H1 (cell line): ENCODE data around the gene UPF2. TPM values are rescaled to one million over a fixed set of nuclear protein-coding genes. Genes with fewer than 3 reads are reported as not detected.

Experiments
- CTCF ChIA-PET: fragments of 300-600 bp; sonication (Branson Sonifier 250); formaldehyde crosslinking; loops from one replicate; lab custom pipeline; 2021; ENCODE audit not compliant: partially characterized antibody; lab: Charles Lee
- POLR2A ChIA-PET: fragments of 300-600 bp; sonication (Branson Sonifier 250); formaldehyde crosslinking; loops from one replicate; lab custom pipeline; 2021; ENCODE audit warnings: inconsistent platforms; ENCODE audit not compliant: partially characterized antibody; lab: Charles Lee
- DNase-seq, 2 experiments: peaks; one replicate each; pipeline versions ENCODE4 v3.0.0 to v3.0.0-alpha.2; 2010 to 2022; ENCODE audit warnings: low spot score in 2 of 2, low read depth in 1 of 2, mixed read lengths in 1 of 2
- FAIRE-seq: peaks from 2 replicates; lab custom pipeline; 2011; peaks lifted over from hg19 to GRCh38; lab: Jason Lieb, UNC
- H2AFZ ChIP-seq: 2 replicates; pipeline ENCODE4 v1.8.1; 2012; ENCODE audit warnings: low read length, inconsistent platforms
- H2AK5ac ChIP-seq: 2 replicates; pipeline ENCODE4 v1.6.1; 2013; ENCODE audit warnings: low read depth, low read length
- H2BK120ac ChIP-seq: replicated peaks from 2 replicates; pipeline ENCODE3; 2013; ENCODE audit warnings: low read depth, low read length, inconsistent platforms
- H2BK12ac ChIP-seq: 2 replicates; pipeline ENCODE4 v1.6.1; 2013; ENCODE audit warnings: low read depth, low read length
- H2BK15ac ChIP-seq: 2 replicates; pipeline ENCODE4 v1.6.1; 2013; ENCODE audit warnings: low read length
- H2BK20ac ChIP-seq: 2 replicates; pipeline ENCODE4 v1.6.1; 2013; ENCODE audit warnings: low read length
- H2BK5ac ChIP-seq: 2 replicates; pipeline ENCODE4 v1.6.1; 2013; ENCODE audit warnings: low read depth, low read length
- H3K14ac ChIP-seq: 2 replicates; pipeline ENCODE4 v1.6.1; 2013; ENCODE audit warnings: inconsistent platforms; ENCODE audit not compliant: insufficient read length
- H3K18ac ChIP-seq: 2 replicates; pipeline ENCODE4 v1.6.1; 2013; ENCODE audit warnings: low read length; ENCODE audit errors: extremely low read depth
- H3K23ac ChIP-seq: 2 replicates; pipeline ENCODE4 v1.6.1; 2013; ENCODE audit warnings: inconsistent platforms; ENCODE audit not compliant: insufficient read length
- H3K23me2 ChIP-seq: 2 replicates; pipeline ENCODE4 v1.6.1; 2013; ENCODE audit warnings: low read depth, low read length
- H3K27ac ChIP-seq: 2 replicates; pipeline ENCODE4 v1.6.1; 2011; ENCODE audit warnings: low read depth, low read length, inconsistent platforms
- H3K27me3 ChIP-seq, 4 experiments: replicated peaks in 1 of 4; 1 replicate in 1 of 4; 2 replicates in 3 of 4; pipeline versions ENCODE4 v1.6.1 to v1.8.1; 2011 to 2013; ENCODE audit warnings: low read length in 3 of 4, mild to moderate bottlenecking in 3 of 4, inconsistent platforms in 2 of 4, mixed read lengths in 2 of 4, moderate library complexity in 1 of 4; ENCODE audit not compliant: control insufficient read depth in 3 of 4, insufficient read depth in 3 of 4; ENCODE audit errors: extremely low read depth in 1 of 4
- H3K36me3 ChIP-seq, 4 experiments: 2 replicates each; pipeline versions ENCODE4 v1.6.1 to v1.8.1; 2011 to 2013; ENCODE audit warnings: mild to moderate bottlenecking in 4 of 4, low read length in 3 of 4, moderate library complexity in 2 of 4, control low read depth in 1 of 4, inconsistent platforms in 1 of 4; ENCODE audit not compliant: insufficient read depth in 4 of 4, control insufficient read depth in 2 of 4
- H3K4ac ChIP-seq: replicated peaks from 2 replicates; pipeline ENCODE3; 2013; ENCODE audit warnings: low read length, low read depth, mixed read lengths, inconsistent platforms; ENCODE audit not compliant: insufficient read length
- H3K4me1 ChIP-seq, 4 experiments: replicated peaks in 1 of 4; 1 replicate in 1 of 4; 2 replicates in 3 of 4; pipeline versions ENCODE4 v1.6.1 to v1.8.1; 2011 to 2013; ENCODE audit warnings: low read length in 3 of 4, inconsistent platforms in 2 of 4, mixed read lengths in 1 of 4; ENCODE audit not compliant: insufficient read depth in 4 of 4, control insufficient read depth in 3 of 4
- H3K4me2 ChIP-seq, 2 experiments: 2 replicates each; pipeline versions ENCODE4 v1.6.1 to v1.8.1; 2011 to 2013; ENCODE audit warnings: low read depth in 2 of 2, low read length in 2 of 2, control low read depth in 1 of 2, inconsistent platforms in 1 of 2, mild to moderate bottlenecking in 1 of 2; ENCODE audit not compliant: insufficient read depth in 1 of 2
- H3K4me3 ChIP-seq, 4 experiments: fragments of 200-600, 300-600 bp in 1 of 4; sonication (generic), shearing (Covaris generic), sonication (Bioruptor Twin) in 1 of 4; 2 replicates each; pipeline versions ENCODE4 v1.5.1 to v1.8.1; 2011 to 2016; ENCODE audit warnings: low read length in 4 of 4, low read depth in 3 of 4, control low read depth in 2 of 4, inconsistent platforms in 2 of 4, mild to moderate bottlenecking in 2 of 4, mixed read lengths in 1 of 4, moderate library complexity in 1 of 4; ENCODE audit not compliant: insufficient read depth in 2 of 4; ENCODE audit errors: extremely low read depth in 1 of 4
- H3K56ac ChIP-seq: replicated peaks from 2 replicates; pipeline ENCODE3; 2013; ENCODE audit warnings: low read depth, mild to moderate bottlenecking, mixed read lengths, low read length, inconsistent platforms; ENCODE audit not compliant: insufficient read length
- H3K79me1 ChIP-seq: 2 replicates; pipeline ENCODE4 v1.6.1; 2013; ENCODE audit warnings: low read depth, low read length, control low read depth
- H3K79me2 ChIP-seq, 2 experiments: 2 replicates each; pipeline versions ENCODE4 v1.6.1 to v1.8.1; 2012 to 2013; ENCODE audit warnings: low read length in 2 of 2, mild to moderate bottlenecking in 2 of 2, inconsistent platforms in 1 of 2; ENCODE audit not compliant: insufficient read depth in 2 of 2, control insufficient read depth in 1 of 2
- H3K9ac ChIP-seq, 4 experiments: replicated peaks in 1 of 4; 1 replicate in 1 of 4; 2 replicates in 3 of 4; pipeline versions ENCODE4 v1.6.1 to v1.8.1; 2011 to 2013; ENCODE audit warnings: low read depth in 3 of 4, low read length in 3 of 4, control low read depth in 2 of 4, mild to moderate bottlenecking in 2 of 4, moderate library complexity in 2 of 4, inconsistent platforms in 1 of 4; ENCODE audit errors: extremely low read depth in 1 of 4
- H3K9me3 ChIP-seq, 2 experiments: 2 replicates each; pipeline versions ENCODE4 v1.6.1 to v1.8.1; 2012 to 2013; ENCODE audit warnings: mild to moderate bottlenecking in 2 of 2, moderate library complexity in 2 of 2, control low read depth in 1 of 2, inconsistent platforms in 1 of 2, low read depth in 1 of 2, low read length in 1 of 2, mixed read lengths in 1 of 2; ENCODE audit not compliant: insufficient read depth in 2 of 2
- H4K20me1 ChIP-seq, 2 experiments: replicated peaks in 1 of 2; 2 replicates each; pipeline versions ENCODE3 to v1.8.1; 2011 to 2013; ENCODE audit warnings: inconsistent platforms in 2 of 2, low read length in 2 of 2, mild to moderate bottlenecking in 1 of 2; ENCODE audit not compliant: insufficient read depth in 2 of 2, control insufficient read depth in 1 of 2
- H4K5ac ChIP-seq: 2 replicates; pipeline ENCODE4 v1.6.1; 2013; ENCODE audit warnings: low read length, low read depth, mixed read lengths, inconsistent platforms; ENCODE audit not compliant: insufficient read length
- H4K8ac ChIP-seq: 2 replicates; pipeline ENCODE4 v1.8.0; 2013; ENCODE audit warnings: mild to moderate bottlenecking, moderate library complexity, low read length, inconsistent platforms; ENCODE audit not compliant: insufficient read depth; ENCODE audit errors: extremely low read depth
- H4K91ac ChIP-seq: replicated peaks from 2 replicates; pipeline ENCODE3; 2013; ENCODE audit warnings: low read length, mixed read lengths, inconsistent platforms; ENCODE audit not compliant: insufficient read length
- BRCA1 ChIP-seq: IDR thresholded peaks from 2 replicates; pipeline ENCODE4 v1.6.1; 2012; ENCODE audit warnings: low read depth, low read length, improper control_type of control experiment
- CTBP2 ChIP-seq: IDR thresholded peaks from 2 replicates; pipeline ENCODE4 v1.7.0; 2011; ENCODE audit warnings: borderline replicate concordance, mild to moderate bottlenecking, moderate library complexity, mixed read lengths, low read length; ENCODE audit not compliant: insufficient read depth, insufficient read length
- CTCF ChIP-seq, 3 experiments: IDR thresholded peaks; 1 replicate in 2 of 3; 2 replicates in 1 of 3; pipeline versions ENCODE4 v1.5.1 to v1.6.1; 2011; ENCODE audit warnings: low read length in 3 of 3, mild to moderate bottlenecking in 3 of 3, inconsistent platforms in 2 of 3, low read depth in 1 of 3, moderate library complexity in 1 of 3; ENCODE audit not compliant: insufficient read depth in 1 of 3; ENCODE audit errors: control extremely low read depth in 1 of 3
- EZH2 ChIP-seq: fragments of 200-600 bp; sonication (generic); IDR thresholded peaks from 2 replicates; pipeline ENCODE4 v1.7.1; 2012; ENCODE audit warnings: low read depth, mild to moderate bottlenecking, moderate library complexity, low read length, inconsistent platforms; ENCODE audit not compliant: severe bottlenecking
- NRF1 ChIP-seq: IDR thresholded peaks from 2 replicates; pipeline ENCODE4 v1.6.1; 2011; ENCODE audit warnings: mild to moderate bottlenecking, low read depth, low read length, improper control_type of control experiment
- PHF8 ChIP-seq: fragments of 200-600 bp; sonication (generic); conservative IDR thresholded peaks from 2 replicates; pipeline ENCODE4 v1.7.1; 2012; ENCODE audit warnings: low read depth, mild to moderate bottlenecking, inconsistent platforms, low read length, moderate library complexity
- POLR2A ChIP-seq, 2 experiments: IDR thresholded peaks; 1 replicate in 1 of 2; 2 replicates in 1 of 2; pipeline ENCODE4 v1.6.1; 2011; ENCODE audit warnings: low read depth in 2 of 2, low read length in 2 of 2, mild to moderate bottlenecking in 2 of 2; ENCODE audit errors: control extremely low read depth in 1 of 2
- POU5F1 ChIP-seq: IDR thresholded peaks from 2 replicates; pipeline ENCODE4 v1.6.1; 2011; ENCODE audit warnings: low read depth, mild to moderate bottlenecking, low read length, moderate library complexity
- TBP ChIP-seq: IDR thresholded peaks from 2 replicates; pipeline ENCODE4 v1.6.1; 2011; ENCODE audit warnings: low read depth, low read length, improper control_type of control experiment
- TEAD4 ChIP-seq: IDR thresholded peaks from 2 replicates; pipeline ENCODE4 v1.6.1; 2012; ENCODE audit warnings: low read depth, low read length, inconsistent platforms, mixed read lengths
- WGBS, 2 experiments: shearing (Covaris generic) in 1 of 2; methylation state at CpG; one replicate each; pipeline versions ENCODE4 v1.1.6 to v1.1.7; 2013 to 2015; ENCODE audit warnings: low lambda C conversion rate in 2 of 2, mixed read lengths in 2 of 2, inconsistent platforms in 1 of 2, low coverage in 1 of 2, missing lambda C conversion rate in 1 of 2; ENCODE audit not compliant: insufficient replicate concordance in 2 of 2, insufficient coverage in 1 of 2, insufficient read length in 1 of 2; ENCODE audit errors: extremely low coverage in 1 of 2, missing lambda C conversion rate in 1 of 2; 5-methylcytosine and 5-hydroxymethylcytosine counted together
- polyA plus RNA-seq, 7 experiments: library from polyadenylated mRNA; depleted of rRNA in 3 of 7; stranded (reverse) in 5 of 7; unstranded in 2 of 7; fragments of >200 nt in 5 of 7; fragments of 200-250 nt in 2 of 7; gene quantifications; 1 replicate in 5 of 7; 2 replicates in 1 of 7; 4 replicates in 1 of 7; pipeline versions ENCODE4 v1.2.1 to v1.2.3, GENCODE V29; 2011 to 2013; ENCODE audit warnings: missing spikeins in 2 of 7, mixed read lengths in 2 of 7
- total RNA-seq: library from RNA; stranded (reverse); fragmentation: NEBNext Ultra II Directional; extraction: Animal tissue kit (Norgen Biotek cat#: 25700); gene quantifications from 2 replicates; pipeline ENCODE4 v1.2.1, GENCODE V29; 2021
- TF ChIP-seq, protein P1 (sequence below): IDR thresholded peaks from 2 replicates; pipeline ENCODE4 v1.6.1; 2012; ENCODE audit warnings: inconsistent platforms

The UPF2 gene
- total and polyA plus RNA-seq, 2 of the 8 experiments (the other 6 are each of a cell fraction or from before 2014, with no cell fraction given): 6.2 to 32.8 TPM

GRCh38 chr10:12025591-12025990 is 17.0 kb downstream of the UPF2 start:
- no peak overlapping the region for H2AFZ ChIP-seq
- no peak overlapping the region for H2BK20ac ChIP-seq
- peaks cover 0 to 71% of the 10 kb centered on the region in 2 experiments; a peak in 3 of 4 replicates for H3K79me2 ChIP-seq
- ChIA-PET CTCF (interaction anchor here (1.0 to 1.4 kb wide), 2 partner anchors 8 to 13 kb away, joined by 3 to 4 read pairs; no protein-coding TSS in a partner anchor), POLR2A (interaction anchor here (0.6 to 1.0 kb wide), 2 partner anchors 8 to 82 kb away, joined by 3 read pairs; no protein-coding TSS in a partner anchor)
- no peaks in the 10 kb centered on the region for H3K9me3 ChIP-seq
- H3K9ac ChIP-seq: no peak overlapping the region
- H2BK120ac ChIP-seq: no peak overlapping the region
- H3K79me1 ChIP-seq: no peaks in the 10 kb centered on the region; the same call in 1 of the 2 replicates
- peaks cover 0 to 3% of the 10 kb centered on the region in 2 experiments for H4K20me1 ChIP-seq
- no peak overlapping the region for H3K14ac ChIP-seq
- peaks cover 5 to 24% (median 7%) of the 10 kb centered on the region in 4 experiments; a peak in 7 of 8 replicates for H3K36me3 ChIP-seq
- H3K27ac ChIP-seq: no peak overlapping the region
- no peaks in the 10 kb centered on the region for H3K27me3 ChIP-seq
- H3K18ac ChIP-seq: no peak overlapping the region
- H2BK12ac ChIP-seq: no peak overlapping the region
- H3K56ac ChIP-seq: no peak overlapping the region
- H4K5ac ChIP-seq: no peak overlapping the region
- H3K4ac ChIP-seq: no peak overlapping the region
- no peaks in the 10 kb centered on the region for H3K23me2 ChIP-seq
- no peak overlapping the region for H2BK15ac ChIP-seq
- H2AK5ac ChIP-seq: no peak overlapping the region
- H3K4me1 ChIP-seq: no peaks in the 10 kb centered on the region
- H4K8ac ChIP-seq: no peak overlapping the region
- H3K4me2 ChIP-seq: no peak overlapping the region
- H3K23ac ChIP-seq: no peak overlapping the region
- H2BK5ac ChIP-seq: no peak overlapping the region
- TF ChIP-seq CTCF (IDR thresholded peaks at IDR 0.05; ENCODE audit: control extremely low read depth in 1 of 3, insufficient read depth in 1 of 3, low read depth in 1 of 3, low read length in 3 of 3): no peak
- TF ChIP-seq CTBP2: no peak
- no peak for TF ChIP-seq POLR2A (IDR thresholded peaks at IDR 0.05; ENCODE audit: control extremely low read depth in 1 of 2, low read depth in 2 of 2, low read length in 2 of 2)
- no peak for TF ChIP-seq NRF1
- TF ChIP-seq BRCA1: no peak
- TF ChIP-seq, protein P1, sequence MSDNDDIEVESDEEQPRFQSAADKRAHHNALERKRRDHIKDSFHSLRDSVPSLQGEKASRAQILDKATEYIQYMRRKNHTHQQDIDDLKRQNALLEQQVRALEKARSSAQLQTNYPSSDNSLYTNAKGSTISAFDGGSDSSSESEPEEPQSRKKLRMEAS: no peak
- no peak for TF ChIP-seq POU5F1
- TF ChIP-seq PHF8: no peak
- TF ChIP-seq EZH2: no peak
- no peak for TF ChIP-seq TEAD4
- TF ChIP-seq TBP: no peak
- DNase-seq (no peak), FAIRE-seq (no peak)
- 99% methylated on average over 5 of the region's 5 CpGs; no CpG with 5 or more reads in 1 of the 2 experiments for WGBS, 2 experiments
- no peak overlapping the region for H3K4me3 ChIP-seq
- no peak overlapping the region for H4K91ac ChIP-seq
